Small intestine (tissue), 7 donors: ENCODE measurements around the gene MOB3B. TPM values are rescaled to one million over a fixed set of nuclear protein-coding genes. Genes with fewer than 3 reads are reported as not detected.
"Not testable (repeated sequence)": the region's sequence is repeated elsewhere in the genome, so short reads cannot be mapped to it uniquely, and the experiment has no call there.

ENCODE experiments used
- DNase-seq, 2 donors: peaks; one replicate each; pipeline versions ENCODE4 v3.0.0 to v3.0.0-alpha.2; 2013
- FAIRE-seq: peaks from 2 replicates; lab custom pipeline; 2012; peaks lifted over from hg19 to GRCh38; lab: Jason Lieb, UNC
- H3K27ac ChIP-seq, 3 donors: one replicate each; pipeline ENCODE4 v1.5.1; 2013; ENCODE audit warnings: low read length in 2 of 3, mild to moderate bottlenecking in 2 of 3, control low read depth in 1 of 3, inconsistent platforms in 1 of 3, low read depth in 1 of 3, moderate library complexity in 1 of 3
- H3K27me3 ChIP-seq, 3 donors: one replicate each; pipeline ENCODE4 v1.6.1; 2013; ENCODE audit warnings: low read length in 3 of 3, inconsistent platforms in 1 of 3; ENCODE audit not compliant: control insufficient read depth in 3 of 3, insufficient read depth in 3 of 3
- H3K36me3 ChIP-seq, 3 donors: one replicate each; pipeline ENCODE4 v1.6.1; 2013; ENCODE audit warnings: low read length in 3 of 3, inconsistent platforms in 1 of 3, low read depth in 1 of 3, mild to moderate bottlenecking in 1 of 3, moderate library complexity in 1 of 3; ENCODE audit not compliant: control insufficient read depth in 3 of 3, insufficient read depth in 2 of 3
- H3K4me1 ChIP-seq, 3 donors: one replicate each; pipeline ENCODE4 v1.6.1; 2013; ENCODE audit warnings: low read length in 2 of 3, inconsistent platforms in 1 of 3, low read depth in 1 of 3, mild to moderate bottlenecking in 1 of 3, moderate library complexity in 1 of 3; ENCODE audit not compliant: control insufficient read depth in 3 of 3, insufficient read depth in 2 of 3
- H3K4me3 ChIP-seq, 3 donors: one replicate each; pipeline ENCODE4 v1.5.1; 2013; ENCODE audit warnings: low read length in 3 of 3, control low read depth in 1 of 3, inconsistent platforms in 1 of 3, low read depth in 1 of 3, mild to moderate bottlenecking in 1 of 3, moderate library complexity in 1 of 3
- H3K9me3 ChIP-seq, 2 donors: one replicate each; pipeline ENCODE4 v1.6.1; 2013; ENCODE audit warnings: low read depth in 1 of 2, low read length in 1 of 2; ENCODE audit not compliant: control insufficient read depth in 2 of 2, insufficient read depth in 1 of 2
- WGBS, 3 donors: extraction: QIAGEN DNeasy Blood & Tissue Kit; methylation state at CpG; one replicate each; pipeline ENCODE4 v1.1.7; 2013; 5-methylcytosine and 5-hydroxymethylcytosine counted together
- polyA plus RNA-seq, 4 donors: library from polyadenylated mRNA; stranded (reverse) in 3 of 4; unstranded in 1 of 4; fragments of 200-250 nt in 3 of 4; fragments of 120-200 nt in 1 of 4; gene quantifications; one replicate each; pipeline versions ENCODE4 v1.2.1 to v1.2.3, GENCODE V29; 2013
- donor health status: healthy with polysubstance abuse.
- donor health status: control.
- donor health status: control.
- donor health status: Bipolar disorder and iron deficiency.
- donor health status: healthy.

MOB3B gene
- polyA plus RNA-seq, 4 donors, result 16.9 to 34.9 (median 19.7) TPM

GRCh38 chr9:27425827-27426510, 103.6 kb downstream of the MOB3B start:
- no peak for DNase-seq
- 66 to 68% (median 67%) methylated on average over 4 of the region's 4 CpGs for whole genome bisulfite sequencing, 3 donors

GRCh38 chr9:27423915-27424710, 105.5 kb downstream of the MOB3B start:
- peaks cover 0 to 7% (median 2%) of the 10 kb centered on the region in 3 donors for H3K36me3 ChIP-seq
- H3K4me1 ChIP-seq, result peaks cover 0 to 23% (median 2%) of the 10 kb centered on the region in 3 donors
- no peak overlapping the region for H3K27ac ChIP-seq
- DNase-seq (no peak), FAIRE-seq (no peak)
- H3K27me3 ChIP-seq, result no peaks in the 10 kb centered on the region
- 89 to 95% (median 94%) methylated on average over 6 of the region's 6 CpGs for WGBS, 3 donors
- no peak overlapping the region for H3K4me3 ChIP-seq
- no peaks in the 10 kb centered on the region for H3K9me3 ChIP-seq

More at GRCh38 chr9:27425827-27426510, 103.6 kb downstream of the MOB3B start:
- H3K9me3 ChIP-seq, result no peaks in the 10 kb centered on the region
- no peak overlapping the region for H3K27ac ChIP-seq
- H3K4me3 ChIP-seq, result no peak overlapping the region
- peaks cover 0 to 11% (median 2%) of the 10 kb centered on the region in 3 donors for H3K36me3 ChIP-seq
- H3K4me1 ChIP-seq, result peaks cover 0 to 23% (median 2%) of the 10 kb centered on the region in 3 donors
- no peaks in the 10 kb centered on the region for H3K27me3 ChIP-seq
- FAIRE-seq, result no peak

DNA sequence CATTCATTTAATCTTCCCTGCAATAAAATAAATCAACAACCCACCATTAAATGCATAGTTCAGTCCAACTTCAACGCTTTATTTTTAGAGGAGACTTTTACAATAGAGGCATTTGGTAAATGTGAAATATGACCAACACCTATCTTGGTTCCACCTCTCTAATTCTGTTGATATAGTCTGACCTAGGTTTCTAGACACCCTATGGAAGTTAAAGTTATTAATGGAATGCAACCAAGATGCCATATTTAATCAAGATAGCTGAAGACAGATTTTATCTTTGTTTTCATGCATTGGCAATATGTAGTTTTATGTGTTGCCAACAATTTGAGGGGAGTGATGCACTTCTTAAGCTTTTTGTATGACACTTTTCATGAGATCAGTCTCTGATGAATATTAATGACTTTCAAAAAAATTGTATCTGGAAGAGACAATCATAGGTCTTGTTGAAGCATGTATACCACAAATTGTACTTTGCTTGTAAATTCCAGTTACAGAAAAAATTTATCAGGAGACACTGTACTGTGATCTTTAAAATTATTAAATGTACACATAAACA, 107.3 kb downstream of the MOB3B start:
- DNase-seq (no peak), FAIRE-seq (no peak)
- no peaks in the 10 kb centered on the region for H3K27me3 ChIP-seq
- H3K4me1 ChIP-seq, result peaks cover 0 to 23% (median 2%) of the 10 kb centered on the region in 3 donors
- WGBS, 3 donors, result 3 to 27% (median 4%) methylated on average over 1 of the region's 1 CpG
- H3K27ac ChIP-seq, result no peak overlapping the region
- H3K9me3 ChIP-seq, result no peaks in the 10 kb centered on the region
- H3K4me3 ChIP-seq, result no peak overlapping the region
- H3K36me3 ChIP-seq, result peaks cover 0 to 7% (median 2%) of the 10 kb centered on the region in 3 donors

- no peak for DNase-seq
- no peaks in the 10 kb centered on the region for H3K27me3 ChIP-seq
- WGBS, 3 donors, result 78 to 88% (median 82%) methylated on average over 2 of the region's 2 CpGs
- H3K9me3 ChIP-seq, result no peaks in the 10 kb centered on the region
- peaks cover 0 to 11% (median 2%) of the 10 kb centered on the region in 3 donors for H3K36me3 ChIP-seq
- no peak overlapping the region for H3K27ac ChIP-seq
- H3K4me3 ChIP-seq, result no peak overlapping the region
- no peak for FAIRE-seq
- peaks cover 0 to 18% (median 2%) of the 10 kb centered on the region in 3 donors for H3K4me1 ChIP-seq
Measured at GRCh38 chr9:27421577-27421976, 108.0 kb downstream of the MOB3B start.

DNA sequence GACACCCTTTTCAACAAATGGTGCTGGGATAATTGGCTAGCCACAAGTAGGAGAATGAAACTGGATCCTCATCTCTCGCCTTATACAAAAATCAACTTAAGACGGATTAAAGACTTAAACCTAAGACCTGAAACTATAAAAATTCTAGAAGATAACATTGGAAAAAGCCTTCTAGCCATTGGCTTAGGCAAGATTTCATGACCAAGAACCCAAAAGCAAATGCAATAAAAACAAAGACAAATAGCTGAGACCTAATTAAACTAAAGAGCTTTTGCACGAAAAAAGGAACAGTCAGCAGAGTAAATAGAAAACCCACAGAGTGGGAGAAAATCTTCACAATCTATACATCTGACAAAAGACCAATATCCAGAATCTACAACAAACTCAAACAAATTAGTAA, 110.1 kb downstream of the MOB3B start:
- not testable (repeated sequence) for H3K9me3 ChIP-seq, H3K36me3 ChIP-seq, DNase-seq, H3K27me3 ChIP-seq, H3K27ac ChIP-seq, FAIRE-seq, H3K4me3 ChIP-seq
- H3K4me1 ChIP-seq, result peaks cover 0 to 10% (median 2%) of the 10 kb centered on the region in 3 donors
- 89 to 95% (median 91%) methylated on average over 3 of the region's 3 CpGs for WGBS, 3 donors

GRCh38 chr9:27414220-27414761, 115.3 kb downstream of the MOB3B start:
- peaks cover 7 to 29% (median 8%) of the 10 kb centered on the region in 3 donors for H3K4me1 ChIP-seq
- H3K27me3 ChIP-seq, result no peaks in the 10 kb centered on the region
- H3K9me3 ChIP-seq, result no peaks in the 10 kb centered on the region
- DNase-seq (peak; percentile 62 to 69), FAIRE-seq (no peak)
- peaks cover 0 to 9% (median 0%) of the 10 kb centered on the region in 3 donors for H3K36me3 ChIP-seq
- H3K4me3 ChIP-seq, result no peak overlapping the region
- peak overlapping the region; percentile 15 to 59 (median 52) for H3K27ac ChIP-seq
- 4 to 30% (median 21%) methylated on average over 4 of the region's 4 CpGs for WGBS, 3 donors

GRCh38 chr9:27413511-27414219, 115.9 kb downstream of the MOB3B start:
- Histone ChIP-seq H3K4me1 (peaks cover 7 to 29% (median 8%) of the 10 kb centered on the region in 3 donors), H3K36me3 (peaks cover 0 to 9% (median 0%) of the 10 kb centered on the region in 3 donors), H3K27ac (peak overlapping the region; percentile 52 to 65 (median 59)), H3K9me3 (no peaks in the 10 kb centered on the region), H3K4me3 (no peak overlapping the region), H3K27me3 (no peaks in the 10 kb centered on the region)
- no peak for FAIRE-seq
- WGBS, 3 donors, result 19 to 37% (median 36%) methylated on average over 6 of the region's 6 CpGs
- DNase-seq, result peak in 1 of 2 donors; percentile 35
